ENCODE data around the gene DIPK1A.

Gene DIPK1A

GRCh38 chr1:92839442-92839841, 121.8 kb downstream of the DIPK1A start:
- DNase-seq (ENCODE audit: low read depth), result no peak

- no peak for DNase-seq (ENCODE audit: low read depth)
These were observed 122.7 kb downstream of the DIPK1A start for GRCh38 chr1:92838519-92838918.

DNA sequence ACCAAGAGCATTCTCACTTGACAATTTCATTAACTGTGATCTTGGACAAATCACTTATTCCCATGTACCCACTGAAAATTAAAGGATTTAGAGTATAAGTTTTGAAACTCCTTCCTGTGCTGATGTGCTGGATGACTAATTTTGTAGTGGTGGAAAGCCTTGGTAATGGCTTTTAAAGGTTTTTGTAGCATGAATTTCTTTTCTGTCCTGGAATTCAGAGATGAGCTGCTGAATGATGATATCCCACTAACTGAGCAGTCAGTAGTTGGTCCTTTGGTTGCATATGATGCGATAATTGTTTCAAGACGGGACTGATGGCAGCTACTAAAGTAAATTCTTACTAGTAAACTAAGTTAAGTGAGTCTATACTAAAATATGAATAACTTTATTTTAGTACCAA, 124.2 kb downstream of the DIPK1A start:
- no peak for DNase-seq (ENCODE audit: low read depth)

DNA sequence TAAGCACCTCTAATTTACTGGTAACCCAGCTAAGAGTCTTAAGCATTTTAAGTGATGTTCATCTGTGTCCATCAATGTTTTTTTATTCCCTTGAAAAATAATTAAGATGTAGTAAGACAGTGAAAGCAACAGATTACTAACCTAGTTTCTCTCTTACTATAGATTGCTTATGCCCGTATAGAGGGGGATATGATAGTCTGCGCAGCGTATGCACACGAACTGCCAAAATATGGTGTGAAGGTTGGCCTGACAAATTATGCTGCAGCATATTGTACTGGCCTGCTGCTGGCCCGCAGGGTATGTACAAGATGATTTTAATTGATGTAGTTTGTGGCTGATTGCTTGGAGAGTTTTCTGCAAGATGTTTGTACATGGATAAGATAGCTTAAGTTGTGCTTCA, 126.6 kb downstream of the DIPK1A start:
- DNase-seq (ENCODE audit: low read depth), result no peak

DNA sequence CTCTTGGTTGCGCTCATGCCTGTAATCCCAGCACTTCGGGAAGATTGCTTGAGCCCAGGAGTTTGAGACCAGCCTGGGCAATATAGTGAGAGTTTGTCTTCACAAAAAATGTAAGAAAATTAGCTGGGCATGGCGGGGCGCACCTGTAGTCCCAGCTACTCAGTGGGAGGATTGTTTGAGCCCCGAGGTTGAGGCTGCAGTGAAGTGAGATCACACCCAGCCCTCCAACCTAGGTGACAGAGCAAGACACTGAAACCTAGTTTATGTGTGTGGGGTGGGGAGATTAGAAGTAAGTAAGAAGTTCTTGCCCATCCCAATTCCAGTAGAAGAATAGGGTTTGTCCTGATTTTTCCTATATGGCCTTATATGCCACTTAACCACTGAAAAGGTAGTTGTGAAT, 127.4 kb downstream of the DIPK1A start:
- DNase-seq (ENCODE audit: low read depth), result no peak

DNA sequence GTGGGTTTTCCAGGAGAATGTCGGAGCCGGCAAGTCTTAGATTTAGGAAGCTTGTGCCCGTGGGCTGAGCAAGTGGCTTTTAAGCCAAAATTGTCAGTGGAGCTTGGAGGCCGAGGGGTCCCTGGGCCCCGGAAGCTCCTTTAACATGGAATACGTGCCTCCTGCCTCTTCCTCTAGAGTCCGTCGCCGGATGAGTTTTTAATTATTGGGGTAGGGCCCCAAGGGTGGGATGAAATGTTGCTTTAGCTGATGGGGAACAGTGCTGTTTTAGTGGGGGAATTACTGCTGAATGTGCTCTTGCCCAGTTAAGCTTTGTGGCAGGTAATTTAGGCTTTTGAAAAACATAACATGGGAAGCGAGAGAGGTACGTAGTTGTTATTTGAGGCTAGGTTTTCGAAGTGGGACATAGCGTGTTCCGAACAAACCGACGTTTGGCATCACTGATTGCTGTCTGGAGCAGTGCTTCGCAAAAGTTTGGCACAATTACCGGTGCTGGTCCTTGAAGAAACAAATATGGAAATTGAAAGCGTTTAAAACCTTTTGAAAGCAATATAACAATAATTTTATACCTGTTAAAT, 128.6 kb downstream of the DIPK1A start:
- no peak for DNase-seq (ENCODE audit: low read depth)

DNA sequence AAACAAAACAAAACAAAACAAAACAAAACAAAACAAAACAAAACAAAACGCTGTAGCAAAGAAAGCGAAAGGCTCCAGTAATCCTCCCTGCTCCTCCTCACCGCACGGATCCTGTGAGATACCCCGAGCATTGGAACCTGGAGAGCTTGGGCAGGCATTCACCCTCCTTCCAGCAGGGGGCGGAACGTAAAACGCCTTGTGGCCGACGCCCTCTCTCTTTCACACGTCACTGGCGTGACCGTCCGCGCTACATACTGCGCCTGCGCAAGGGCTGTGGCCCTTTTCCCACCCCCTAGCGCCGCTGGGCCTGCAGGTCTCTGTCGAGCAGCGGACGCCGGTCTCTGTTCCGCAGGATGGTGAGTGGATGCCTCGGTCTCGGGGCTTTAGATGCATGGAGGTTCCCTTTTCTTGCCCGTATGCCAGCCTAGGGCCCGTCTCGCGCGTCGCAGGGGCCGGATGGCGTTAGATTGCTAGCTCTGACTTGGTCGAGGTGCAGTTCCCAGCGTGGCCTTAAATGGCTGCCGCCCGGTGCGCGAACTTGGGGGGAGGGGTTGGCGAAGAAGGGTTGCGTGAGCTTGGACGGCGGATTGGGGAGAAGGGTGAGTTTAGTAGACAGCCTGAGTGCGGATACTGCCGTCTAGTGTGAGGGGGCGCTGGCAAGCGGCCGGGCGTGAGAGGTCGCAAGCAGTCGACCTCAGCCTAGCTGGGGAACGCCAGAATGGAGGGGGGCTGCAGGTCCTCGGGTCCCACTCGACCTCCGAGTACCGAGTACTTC, 129.3 kb downstream of the DIPK1A start, which contains the start of gene RPL5:
Gene RPL5, plus strand, starts transcription at position 279 of the 775 bp plus-strand sequence. Its CDS starts 75 bp downstream, at position 354.
- DNase-seq (ENCODE audit: low read depth), result peak; percentile 96

DNA sequence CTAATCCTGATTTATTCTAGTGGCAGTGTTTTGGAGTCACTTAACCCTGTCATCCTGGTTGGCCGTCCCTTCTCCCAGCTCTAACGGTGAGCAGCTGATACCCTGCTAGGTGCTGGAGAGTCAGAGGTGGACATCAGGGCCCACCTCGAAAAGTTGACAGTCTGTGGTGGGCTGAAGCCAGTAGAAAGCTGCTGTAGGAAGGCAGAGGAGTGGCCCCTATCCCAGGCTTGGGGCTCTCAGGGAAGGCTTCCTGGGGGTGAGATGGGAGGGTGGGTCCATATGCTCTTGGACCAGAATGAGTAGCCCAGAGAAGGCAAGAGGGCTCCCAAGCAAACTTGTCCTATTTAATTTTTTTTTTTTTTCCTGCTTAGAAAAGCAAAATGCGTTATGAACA, 129.9 kb downstream of the DIPK1A start:
- no peak for DNase-seq (ENCODE audit: low read depth)

DNA sequence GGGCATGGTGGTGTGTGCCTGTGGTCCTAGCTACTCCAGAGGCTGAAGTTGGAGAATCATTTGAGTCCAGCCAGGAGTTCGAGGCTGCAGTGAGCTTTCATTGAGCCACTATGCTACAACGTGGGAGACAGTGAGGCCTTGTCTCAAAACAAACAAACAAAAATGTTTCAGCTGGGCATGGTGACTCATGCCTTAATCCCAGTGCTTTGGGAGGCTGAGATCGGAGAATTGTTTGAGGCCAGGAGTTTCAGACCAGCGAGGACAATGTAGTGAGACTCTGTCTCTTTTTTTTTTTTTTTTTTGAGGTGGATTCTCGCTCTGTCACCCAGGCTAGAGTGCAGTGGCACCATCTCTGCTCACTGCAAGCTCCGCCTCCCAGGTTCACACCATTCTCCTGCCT, 134.5 kb downstream of the DIPK1A start:
- DNase-seq (ENCODE audit: low read depth), result no peak

GRCh38 chr1:92822879-92823278, 138.4 kb downstream of the DIPK1A start:
- no peak for DNase-seq (ENCODE audit: low read depth)

DNA sequence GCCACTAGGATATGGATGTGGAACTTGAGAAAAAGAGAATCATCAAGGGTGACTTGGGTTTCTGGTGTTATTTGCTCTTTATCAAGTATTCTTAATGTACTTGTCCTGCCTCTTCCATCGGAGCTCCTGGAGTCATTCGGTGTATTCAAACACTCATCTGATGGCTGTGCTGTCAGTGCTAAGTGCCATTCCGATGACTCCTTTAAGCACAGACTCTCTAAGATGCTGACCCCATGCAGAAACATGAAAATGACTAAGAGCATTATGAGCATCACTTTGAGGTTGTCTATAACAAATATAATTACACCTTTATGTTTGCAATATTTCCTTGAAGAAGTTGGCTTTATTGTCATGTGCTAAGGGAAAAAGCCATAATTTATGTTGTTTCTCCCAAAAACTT, 140.7 kb downstream of the DIPK1A start:
- DNase-seq (ENCODE audit: low read depth), result no peak

DNA sequence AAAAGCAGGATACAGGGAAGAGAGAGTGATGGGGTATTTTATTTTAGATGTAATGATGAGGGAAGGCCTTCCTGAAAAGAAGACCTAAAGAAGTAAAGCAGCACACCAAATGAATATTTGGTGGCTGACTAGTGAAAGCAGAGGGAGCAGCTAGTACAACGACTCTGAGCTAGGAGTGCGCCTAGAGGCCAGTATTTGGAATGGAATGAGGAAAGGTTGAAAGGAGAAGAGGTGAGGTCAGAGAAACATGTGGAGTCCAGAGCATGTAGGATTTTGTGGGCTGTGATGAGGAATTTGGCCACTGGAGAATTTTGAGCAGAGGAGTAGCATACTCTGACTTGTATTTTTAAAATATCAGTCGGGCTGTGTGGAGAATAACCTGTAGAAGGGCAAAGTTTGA, 141.2 kb downstream of the DIPK1A start:
- DNase-seq (ENCODE audit: low read depth), result no peak

DNA sequence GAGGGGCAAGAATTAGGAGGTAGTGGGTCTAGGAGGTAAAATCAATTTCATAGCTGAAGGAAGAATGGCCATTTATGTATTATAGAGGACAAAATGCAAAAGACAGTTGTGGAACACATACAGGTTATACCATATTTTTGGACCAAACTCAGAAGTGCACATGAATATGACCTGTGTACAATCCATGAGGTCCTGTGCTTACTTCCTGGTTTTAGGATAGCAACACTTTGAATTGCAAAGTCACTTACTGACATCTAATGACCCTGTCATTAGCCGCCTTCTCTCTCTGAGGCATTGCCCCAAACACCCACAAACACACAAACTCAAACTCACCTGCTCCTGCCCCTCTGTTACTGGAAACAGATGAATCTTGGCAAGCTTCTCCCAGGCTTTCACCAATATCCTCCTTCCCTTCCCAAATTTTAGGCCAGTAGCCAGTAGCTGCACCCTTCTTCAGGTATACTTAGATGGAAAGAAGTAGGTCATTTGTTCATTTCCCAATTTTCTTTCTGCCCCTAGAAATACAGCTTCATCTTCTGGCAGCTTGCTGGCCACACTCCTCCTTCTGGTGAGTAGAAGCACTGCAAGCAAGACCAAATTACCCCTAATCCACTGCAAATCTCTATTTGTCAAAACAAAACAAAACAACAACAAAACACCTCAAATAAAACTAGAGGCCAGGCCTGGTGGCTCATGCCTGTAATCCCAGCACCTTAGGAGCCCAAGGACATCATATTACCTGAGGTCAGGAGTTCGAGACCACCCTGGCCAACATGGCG, 143.1 kb downstream of the DIPK1A start:
- no peak for DNase-seq (ENCODE audit: low read depth)

GRCh38 chr1:92817137-92817697, 144.0 kb downstream of the DIPK1A start:
- DNase-seq (ENCODE audit: low read depth), result no peak

DNA sequence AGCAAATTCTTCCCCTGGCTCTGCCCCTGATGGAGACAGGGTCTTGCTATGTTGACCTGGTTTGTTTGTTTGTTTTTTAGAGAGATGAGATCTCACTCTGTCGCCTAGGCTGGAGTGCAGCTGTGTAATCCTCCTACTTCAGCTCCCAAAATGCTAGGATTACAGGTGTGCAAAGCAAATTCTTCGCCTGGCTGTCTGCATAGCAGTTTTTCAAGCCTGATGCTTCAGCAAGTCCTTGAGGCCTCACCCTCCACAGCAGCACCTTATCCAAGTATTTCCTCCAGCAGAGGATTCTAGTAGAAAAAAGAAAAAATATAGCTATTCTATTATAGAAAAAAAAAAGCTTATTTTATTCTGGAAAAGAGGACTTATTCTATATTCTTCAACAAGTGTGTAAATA, 144.5 kb downstream of the DIPK1A start:
- no peak for DNase-seq (ENCODE audit: low read depth)

GRCh38 chr1:92808381-92808780, 152.9 kb downstream of the DIPK1A start:
- DNase-seq (ENCODE audit: low read depth), result no peak

DNA sequence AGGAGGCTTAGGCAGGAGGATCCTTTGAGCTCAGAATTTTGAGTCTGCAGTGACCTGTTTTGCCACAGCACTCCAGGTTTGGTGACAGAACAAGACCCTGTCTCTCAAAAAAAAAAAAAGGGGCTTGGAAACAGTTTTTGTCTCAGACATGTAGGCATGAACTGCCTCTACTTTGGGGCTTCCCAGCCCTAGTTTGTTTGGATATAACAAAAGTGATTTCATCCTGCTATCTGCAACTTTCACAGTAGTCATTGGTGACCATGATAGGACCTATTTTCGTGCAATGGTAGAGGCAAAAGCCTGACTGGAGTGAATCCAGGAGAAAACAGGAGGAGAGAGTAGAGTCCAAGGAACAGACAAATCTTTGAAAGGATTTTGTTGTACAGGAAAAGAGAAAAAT, 156.0 kb downstream of the DIPK1A start:
- DNase-seq (ENCODE audit: low read depth), result no peak

DNA sequence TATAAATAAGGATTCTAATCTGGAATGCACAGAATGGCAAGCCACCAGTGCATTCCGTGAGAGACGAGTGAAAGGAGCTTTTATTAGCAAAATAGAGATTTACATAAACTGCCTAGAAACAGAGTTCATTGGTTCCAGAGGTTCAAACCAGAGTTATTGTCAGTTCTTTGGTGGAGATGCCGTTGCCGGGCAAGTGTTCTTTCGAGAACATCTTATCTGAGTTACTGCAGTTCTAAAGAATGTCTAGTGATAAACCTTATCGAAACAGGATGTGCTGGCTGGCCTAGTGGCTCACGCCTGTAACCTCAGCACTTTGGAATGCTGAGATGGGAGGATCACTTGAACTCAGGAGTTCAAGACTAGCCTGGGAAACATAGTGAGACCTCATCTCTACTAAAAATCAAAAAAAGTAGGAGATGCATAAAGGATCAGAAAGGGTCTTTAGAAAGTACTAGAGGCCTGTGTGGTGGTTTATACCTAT, 156.5 kb downstream of the DIPK1A start:
- DNase-seq (ENCODE audit: low read depth), result no peak

GRCh38 chr1:92803140-92803887, 157.9 kb downstream of the DIPK1A start:
- DNase-seq (ENCODE audit: low read depth), result no peak

DNA sequence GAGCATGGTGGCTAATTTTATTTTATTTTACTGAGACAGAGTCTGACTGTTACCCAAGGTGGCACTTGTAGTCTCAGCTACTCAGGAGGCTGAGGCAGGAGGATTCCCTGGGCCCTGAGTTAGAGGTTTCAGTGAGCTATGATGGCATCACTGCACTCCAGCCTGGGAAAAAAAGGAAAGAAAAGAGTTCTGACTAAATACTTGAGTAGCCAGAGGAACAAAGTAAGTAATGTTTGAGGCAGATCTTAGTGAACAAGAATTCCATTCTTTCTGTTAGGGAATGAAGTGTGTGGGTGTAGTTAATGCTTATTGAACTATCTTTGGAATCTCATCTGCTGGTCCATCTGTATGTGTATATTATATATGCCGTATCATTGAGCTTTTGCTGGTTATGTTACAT, 163.3 kb downstream of the DIPK1A start:
- DNase-seq (ENCODE audit: low read depth), result no peak

GRCh38 chr1:92797297-92797696, 164.0 kb downstream of the DIPK1A start:
- no peak for DNase-seq (ENCODE audit: low read depth)

GRCh38 chr1:92795166-92795565, 166.1 kb downstream of the DIPK1A start:
- no peak for DNase-seq (ENCODE audit: low read depth)

Data from activated T-helper 1 cell treated with Interleukin-2 at 50 U/mL for 16 hours (primary cell).